ENCODE results near the gene PIGR. TPM values are rescaled to one million over a fixed set of nuclear protein-coding genes. Genes with fewer than 3 reads are reported as not detected.
A peak's percentile ranks its signal among the peaks of the same experiment; 100 is the strongest.

Gene PIGR
- total RNA-seq, 1 donor from 2014 or later = not detected

- intact Hi-C loops (cut with micrococcal nuclease) = no loop called here
- Mint-ChIP-seq H3K4me3 (peak overlapping the region; percentile 57), H3K27me3 (no peaks in the 10 kb centered on the region), H3K9me3 (no peaks in the 10 kb centered on the region), H3K4me1 (peaks cover 68% of the 10 kb centered on the region), H3K27ac (peak overlapping the region; percentile 39), H3K36me3 (ENCODE audit: low read depth) (peaks cover 55% of the 10 kb centered on the region)
- no peak for DNase-seq
Measured at GRCh38 chr1:206918076-206918475, 28.2 kb downstream of the PIGR start.

- DNase-seq = no peak
- Mint-ChIP-seq H3K9me3 (no peaks in the 10 kb centered on the region), H3K27ac (peak overlapping the region; percentile 39), H3K4me1 (peaks cover 69% of the 10 kb centered on the region), H3K36me3 (ENCODE audit: low read depth) (peaks cover 73% of the 10 kb centered on the region), H3K4me3 (peak overlapping the region; percentile 32), H3K27me3 (no peaks in the 10 kb centered on the region)
- intact Hi-C loops (cut with micrococcal nuclease) = no loop called here
Measured at GRCh38 chr1:206916000-206916709, 30.1 kb downstream of the PIGR start.

- H3K27ac Mint-ChIP-seq = no peak overlapping the region
- peaks cover 66% of the 10 kb centered on the region for H3K4me1 Mint-ChIP-seq
- intact Hi-C loops (cut with micrococcal nuclease) = no loop called here
- H3K4me3 Mint-ChIP-seq = no peak overlapping the region
- no peak for DNase-seq
- no peaks in the 10 kb centered on the region for H3K9me3 Mint-ChIP-seq
- no peaks in the 10 kb centered on the region for H3K27me3 Mint-ChIP-seq
- H3K36me3 Mint-ChIP-seq (ENCODE audit: low read depth) = peaks cover 73% of the 10 kb centered on the region
Measured at GRCh38 chr1:206915030-206915735, 31.1 kb downstream of the PIGR start.

GRCh38 chr1:206913766-206914537, 32.3 kb downstream of the PIGR start:
- intact Hi-C loops (cut with micrococcal nuclease) = loop anchor here (2.0 kb wide), 1 partner anchor 179 kb away; no protein-coding TSS in a partner anchor
- H3K27ac Mint-ChIP-seq = peak overlapping the region; percentile 34
- H3K36me3 Mint-ChIP-seq (ENCODE audit: low read depth) = peaks cover 71% of the 10 kb centered on the region
- no peaks in the 10 kb centered on the region for H3K9me3 Mint-ChIP-seq
- H3K4me3 Mint-ChIP-seq = no peak overlapping the region
- H3K4me1 Mint-ChIP-seq = peaks cover 62% of the 10 kb centered on the region
- H3K27me3 Mint-ChIP-seq = peaks cover under 1% of the 10 kb centered on the region
- no peak for DNase-seq

- peaks cover 3% of the 10 kb centered on the region for H3K27me3 Mint-ChIP-seq
- peaks cover 72% of the 10 kb centered on the region for H3K36me3 Mint-ChIP-seq (ENCODE audit: low read depth)
- H3K27ac Mint-ChIP-seq = no peak overlapping the region
- no peak overlapping the region for H3K4me3 Mint-ChIP-seq
- intact Hi-C loops (cut with micrococcal nuclease) = loop anchor here (1.0 to 2.0 kb wide), 4 partner anchors 47 to 186 kb away; partner anchors contain the start of gene IL20
- no peaks in the 10 kb centered on the region for H3K9me3 Mint-ChIP-seq
- DNase-seq = peak; percentile 91
- H3K4me1 Mint-ChIP-seq = peaks cover 59% of the 10 kb centered on the region
Measured at GRCh38 chr1:206912445-206913095, 33.7 kb downstream of the PIGR start.

- H3K4me1 Mint-ChIP-seq = peaks cover 55% of the 10 kb centered on the region
- H3K9me3 Mint-ChIP-seq = no peaks in the 10 kb centered on the region
- H3K4me3 Mint-ChIP-seq = no peak overlapping the region
- no peak overlapping the region for H3K27ac Mint-ChIP-seq
- H3K36me3 Mint-ChIP-seq (ENCODE audit: low read depth) = peaks cover 67% of the 10 kb centered on the region
- peak; percentile 81 for DNase-seq
- intact Hi-C loops (cut with micrococcal nuclease) = loop anchor here (1.0 kb wide), 1 partner anchor 276 kb away; the partner anchor contains the start of gene DYRK3
- peaks cover 3% of the 10 kb centered on the region for H3K27me3 Mint-ChIP-seq
Measured at GRCh38 chr1:206911064-206911663, 35.1 kb downstream of the PIGR start.

- Mint-ChIP-seq H3K27me3 (peaks cover 3% of the 10 kb centered on the region), H3K4me3 (peak overlapping the region; percentile 37), H3K27ac (no peak overlapping the region), H3K36me3 (ENCODE audit: low read depth) (peaks cover 64% of the 10 kb centered on the region), H3K9me3 (no peaks in the 10 kb centered on the region), H3K4me1 (peaks cover 55% of the 10 kb centered on the region)
- intact Hi-C loops (cut with micrococcal nuclease) = loop anchor here (5.0 kb wide), 1 partner anchor 427 kb away; no protein-coding TSS in a partner anchor
- no peak for DNase-seq
Measured at GRCh38 chr1:206909883-206910318, 36.4 kb downstream of the PIGR start.

- peaks cover 3% of the 10 kb centered on the region for H3K27me3 Mint-ChIP-seq
- DNase-seq = peak; percentile 83
- intact Hi-C loops (cut with micrococcal nuclease) = loop anchor here (5.0 kb wide), 1 partner anchor 428 kb away; no protein-coding TSS in a partner anchor
- peak overlapping the region; percentile 67 for H3K4me3 Mint-ChIP-seq
- H3K36me3 Mint-ChIP-seq (ENCODE audit: low read depth) = peaks cover 64% of the 10 kb centered on the region
- H3K9me3 Mint-ChIP-seq = no peaks in the 10 kb centered on the region
- peaks cover 56% of the 10 kb centered on the region for H3K4me1 Mint-ChIP-seq
- H3K27ac Mint-ChIP-seq = no peak overlapping the region
Measured at GRCh38 chr1:206909161-206909882, 36.9 kb downstream of the PIGR start.

GRCh38 chr1:206908038-206908437, 38.2 kb downstream of the PIGR start:
- H3K9me3 Mint-ChIP-seq = no peaks in the 10 kb centered on the region
- H3K4me3 Mint-ChIP-seq = no peak overlapping the region
- H3K27ac Mint-ChIP-seq = no peak overlapping the region
- H3K27me3 Mint-ChIP-seq = peaks cover 3% of the 10 kb centered on the region
- intact Hi-C loops (cut with micrococcal nuclease) = loop anchor here (5.0 kb wide), 1 partner anchor 429 kb away; no protein-coding TSS in a partner anchor
- H3K36me3 Mint-ChIP-seq (ENCODE audit: low read depth) = peaks cover 65% of the 10 kb centered on the region
- H3K4me1 Mint-ChIP-seq = peaks cover 53% of the 10 kb centered on the region
- DNase-seq = no peak

GRCh38 chr1:206907304-206907991, 38.8 kb downstream of the PIGR start:
- peaks cover 48% of the 10 kb centered on the region for H3K4me1 Mint-ChIP-seq
- peaks cover 3% of the 10 kb centered on the region for H3K27me3 Mint-ChIP-seq
- H3K27ac Mint-ChIP-seq = no peak overlapping the region
- peaks cover 61% of the 10 kb centered on the region for H3K36me3 Mint-ChIP-seq (ENCODE audit: low read depth)
- intact Hi-C loops (cut with micrococcal nuclease) = loop anchor here (2.0 to 5.0 kb wide), 2 partner anchors 17 to 430 kb away; no protein-coding TSS in a partner anchor
- no peaks in the 10 kb centered on the region for H3K9me3 Mint-ChIP-seq
- no peak overlapping the region for H3K4me3 Mint-ChIP-seq
- no peak for DNase-seq

- H3K27ac Mint-ChIP-seq = peak overlapping the region; percentile 62
- peak; percentile 73 for DNase-seq
- H3K36me3 Mint-ChIP-seq (ENCODE audit: low read depth) = peaks cover 58% of the 10 kb centered on the region
- peaks cover 3% of the 10 kb centered on the region for H3K27me3 Mint-ChIP-seq
- peak overlapping the region; percentile 57 for H3K4me3 Mint-ChIP-seq
- intact Hi-C loops (cut with micrococcal nuclease) = loop anchor here (2.0 to 5.0 kb wide), 2 partner anchors 15 to 432 kb away; no protein-coding TSS in a partner anchor
- H3K4me1 Mint-ChIP-seq = peaks cover 39% of the 10 kb centered on the region
- H3K9me3 Mint-ChIP-seq = no peaks in the 10 kb centered on the region
Measured at GRCh38 chr1:206905295-206906164, 40.7 kb downstream of the PIGR start.

All from activated CD4-positive, alpha-beta T cell treated with anti-CD3 and anti-CD28 coated beads, Interleukin-2, amount 10 ng/mL, durations not matched to agents 24 days and 14 days (primary cell).